ENCODE data around the gene S100A13. TPM values are rescaled to one million over a fixed set of nuclear protein-coding genes. Genes with fewer than 3 reads are reported as not detected.

S100A13 gene
- total and polyA plus RNA-seq, 9 of the 15 experiments (the other 6 are each of a cell fraction or from before 2014, with no cell fraction given) = 41.9 to 129 (median 58.0) TPM

DNA sequence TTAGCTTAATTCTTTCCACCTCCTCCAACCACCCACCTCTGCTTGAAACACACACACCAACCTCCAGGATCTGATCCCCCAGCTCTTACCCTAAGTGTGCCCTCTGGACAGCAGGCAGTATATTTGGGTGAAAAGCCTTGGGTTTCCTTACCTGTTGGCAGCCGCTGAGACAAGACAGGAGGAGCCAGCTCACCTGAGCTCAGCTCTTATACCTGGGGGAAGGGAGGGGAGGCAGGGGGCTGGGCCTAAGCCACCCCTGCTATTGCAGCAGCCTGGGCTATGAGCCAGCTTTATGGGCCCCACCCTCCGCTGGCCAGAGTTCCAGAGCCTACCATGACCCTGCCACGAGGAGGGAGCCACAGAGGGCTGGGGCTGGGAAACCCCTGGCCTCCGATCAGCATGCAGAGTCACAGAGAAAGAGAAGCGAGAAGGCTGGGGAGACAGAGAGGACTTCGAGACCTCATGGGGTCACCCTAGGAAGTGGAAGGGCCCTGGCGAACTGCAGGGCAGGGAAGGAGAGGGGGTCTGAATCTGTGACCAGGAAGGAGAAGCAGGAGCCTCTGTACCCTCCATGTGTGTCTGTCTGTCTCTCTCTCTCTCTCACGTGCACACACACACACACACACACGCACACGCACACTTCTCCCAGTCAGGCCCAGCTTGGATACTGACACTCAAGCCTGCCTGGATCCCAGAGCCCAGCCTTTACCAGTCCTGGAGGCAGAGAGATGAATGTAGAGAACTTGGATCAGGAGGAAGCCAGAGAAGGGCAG lies 11.0 kb downstream of the S100A13 start, which contains the start of gene S100A14 (continued):
- TF ChIP-seq, protein P1, sequence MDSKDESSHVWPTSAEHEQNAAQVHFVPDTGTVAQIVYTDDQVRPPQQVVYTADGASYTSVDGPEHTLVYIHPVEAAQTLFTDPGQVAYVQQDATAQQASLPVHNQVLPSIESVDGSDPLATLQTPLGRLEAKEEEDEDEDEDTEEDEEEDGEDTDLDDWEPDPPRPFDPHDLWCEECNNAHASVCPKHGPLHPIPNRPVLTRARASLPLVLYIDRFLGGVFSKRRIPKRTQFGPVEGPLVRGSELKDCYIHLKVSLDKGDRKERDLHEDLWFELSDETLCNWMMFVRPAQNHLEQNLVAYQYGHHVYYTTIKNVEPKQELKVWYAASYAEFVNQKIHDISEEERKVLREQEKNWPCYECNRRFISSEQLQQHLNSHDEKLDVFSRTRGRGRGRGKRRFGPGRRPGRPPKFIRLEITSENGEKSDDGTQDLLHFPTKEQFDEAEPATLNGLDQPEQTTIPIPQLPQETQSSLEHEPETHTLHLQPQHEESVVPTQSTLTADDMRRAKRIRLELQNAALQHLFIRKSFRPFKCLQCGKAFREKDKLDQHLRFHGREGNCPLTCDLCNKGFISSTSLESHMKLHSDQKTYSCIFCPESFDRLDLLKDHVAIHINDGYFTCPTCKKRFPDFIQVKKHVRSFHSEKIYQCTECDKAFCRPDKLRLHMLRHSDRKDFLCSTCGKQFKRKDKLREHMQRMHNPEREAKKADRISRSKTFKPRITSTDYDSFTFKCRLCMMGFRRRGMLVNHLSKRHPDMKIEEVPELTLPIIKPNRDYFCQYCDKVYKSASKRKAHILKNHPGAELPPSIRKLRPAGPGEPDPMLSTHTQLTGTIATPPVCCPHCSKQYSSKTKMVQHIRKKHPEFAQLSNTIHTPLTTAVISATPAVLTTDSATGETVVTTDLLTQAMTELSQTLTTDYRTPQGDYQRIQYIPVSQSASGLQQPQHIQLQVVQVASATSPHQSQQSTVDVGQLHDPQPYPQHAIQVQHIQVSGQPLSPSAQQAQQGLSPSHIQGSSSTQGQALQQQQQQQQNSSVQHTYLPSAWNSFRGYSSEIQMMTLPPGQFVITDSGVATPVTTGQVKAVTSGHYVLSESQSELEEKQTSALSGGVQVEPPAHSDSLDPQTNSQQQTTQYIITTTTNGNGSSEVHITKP (IDR thresholded peaks at IDR 0.05; ENCODE audit: partially characterized antibody) = peak; percentile 60
- TF ChIP-seq RBFOX2 (IDR thresholded peaks at IDR 0.05; ENCODE audit: low read depth, low read length) (0 out of 2 replicates have a peak, but pooled peaks have one; percentile 11), ZNF592 (IDR thresholded peaks at IDR 0.05) (peak; percentile 56; the same call in 1 of the 2 replicates), HNRNPK (IDR thresholded peaks at IDR 0.05; ENCODE audit: low read depth, low read length, poor library complexity, severe bottlenecking) (no peak), L3MBTL2 (IDR thresholded peaks at IDR 0.05) (0 out of 2 replicates have a peak, but pooled peaks have one; percentile 52), XRCC4 (IDR thresholded peaks at IDR 0.05; ENCODE audit: extremely low read depth, insufficient read depth, insufficient read length) (no peak), SRSF7 (optimal IDR thresholded peaks at IDR 0.05; ENCODE audit: low read depth, low read length) (no peak), SMAD4 (CRISPR knock-in tag; conservative IDR thresholded peaks at IDR 0.05) (no peak), EP400 (IDR thresholded peaks at IDR 0.05) (peak; percentile 26; the same call in 1 of the 2 replicates)

All from K562 (cell line).